ENCODE data around the gene ZRANB3.

The ZRANB3 gene

GRCh38 chr2:135198481-135198880 is 332.5 kb downstream of the ZRANB3 start:
- TF ChIP-seq ZC3H10 (CRISPR knock-in tag; IDR thresholded peaks at IDR 0.05) (no peak), PATZ1 (CRISPR knock-in tag; IDR thresholded peaks at IDR 0.05; ENCODE audit: borderline replicate concordance) (no peak), ISL1 (CRISPR knock-in tag; IDR thresholded peaks at IDR 0.05) (no peak), TSHZ2 (CRISPR knock-in tag; IDR thresholded peaks at IDR 0.05) (no peak), ZFP3 (CRISPR knock-in tag; IDR thresholded peaks at IDR 0.05) (no peak), ZNF8 (CRISPR knock-in tag; IDR thresholded peaks at IDR 0.05) (no peak), TCF4 (CRISPR knock-in tag; IDR thresholded peaks at IDR 0.05; ENCODE audit: borderline replicate concordance) (no peak), OSR1 (CRISPR knock-in tag; IDR thresholded peaks at IDR 0.05) (no peak), ZNF565 (CRISPR knock-in tag; conservative IDR thresholded peaks at IDR 0.05; ENCODE audit: low read depth) (no peak), CREB5 (CRISPR knock-in tag; IDR thresholded peaks at IDR 0.05; ENCODE audit: low read depth) (no peak), GLIS3 (CRISPR knock-in tag; IDR thresholded peaks at IDR 0.05) (no peak), ARNTL (CRISPR knock-in tag; IDR thresholded peaks at IDR 0.05; ENCODE audit: borderline replicate concordance, low read depth) (no peak), BACH2 (CRISPR knock-in tag; IDR thresholded peaks at IDR 0.05; ENCODE audit: borderline replicate concordance) (no peak), SNAI2 (CRISPR knock-in tag; IDR thresholded peaks at IDR 0.05) (no peak), TOX (CRISPR knock-in tag; IDR thresholded peaks at IDR 0.05; ENCODE audit: borderline replicate concordance) (no peak)
- no peak for ATAC-seq

GRCh38 chr2:135190799-135191198 is 340.2 kb downstream of the ZRANB3 start:
- no peak for ATAC-seq
- TF ChIP-seq ARNTL (CRISPR knock-in tag; IDR thresholded peaks at IDR 0.05; ENCODE audit: borderline replicate concordance, low read depth) (no peak), ISL1 (CRISPR knock-in tag; IDR thresholded peaks at IDR 0.05) (no peak), ESRRG (CRISPR knock-in tag; IDR thresholded peaks at IDR 0.05) (no peak), GLIS3 (CRISPR knock-in tag; IDR thresholded peaks at IDR 0.05) (no peak), CSDC2 (CRISPR knock-in tag; IDR thresholded peaks at IDR 0.05) (no peak), ZC3H10 (CRISPR knock-in tag; IDR thresholded peaks at IDR 0.05) (no peak), PATZ1 (CRISPR knock-in tag; IDR thresholded peaks at IDR 0.05; ENCODE audit: borderline replicate concordance) (no peak), CSRNP3 (CRISPR knock-in tag; IDR thresholded peaks at IDR 0.05) (no peak), TOX (CRISPR knock-in tag; IDR thresholded peaks at IDR 0.05; ENCODE audit: borderline replicate concordance) (no peak), SNAI2 (CRISPR knock-in tag; IDR thresholded peaks at IDR 0.05) (no peak), ZFP3 (CRISPR knock-in tag; IDR thresholded peaks at IDR 0.05) (no peak), ZNF8 (CRISPR knock-in tag; IDR thresholded peaks at IDR 0.05) (no peak)

GRCh38 chr2:135189148-135189547 is 341.9 kb downstream of the ZRANB3 start:
- no peak for ATAC-seq
- TF ChIP-seq ZC3H10 (CRISPR knock-in tag; IDR thresholded peaks at IDR 0.05) (no peak), ZFP3 (CRISPR knock-in tag; IDR thresholded peaks at IDR 0.05) (no peak), ISL1 (CRISPR knock-in tag; IDR thresholded peaks at IDR 0.05) (no peak), ZNF70 (CRISPR knock-in tag; IDR thresholded peaks at IDR 0.05) (no peak), ZFP30 (CRISPR knock-in tag; IDR thresholded peaks at IDR 0.05) (peak; percentile 84)

Measured in SK-N-SH treated with all-trans-retinoic acid at 6 μM for 48 hours (cell line).